ENCODE data around the gene FAM151A. TPM values are rescaled to one million over a fixed set of nuclear protein-coding genes. Genes with fewer than 3 reads are reported as not detected.

The FAM151A gene
- total RNA-seq, 1 donor from 2014 or later: not detected

DNA sequence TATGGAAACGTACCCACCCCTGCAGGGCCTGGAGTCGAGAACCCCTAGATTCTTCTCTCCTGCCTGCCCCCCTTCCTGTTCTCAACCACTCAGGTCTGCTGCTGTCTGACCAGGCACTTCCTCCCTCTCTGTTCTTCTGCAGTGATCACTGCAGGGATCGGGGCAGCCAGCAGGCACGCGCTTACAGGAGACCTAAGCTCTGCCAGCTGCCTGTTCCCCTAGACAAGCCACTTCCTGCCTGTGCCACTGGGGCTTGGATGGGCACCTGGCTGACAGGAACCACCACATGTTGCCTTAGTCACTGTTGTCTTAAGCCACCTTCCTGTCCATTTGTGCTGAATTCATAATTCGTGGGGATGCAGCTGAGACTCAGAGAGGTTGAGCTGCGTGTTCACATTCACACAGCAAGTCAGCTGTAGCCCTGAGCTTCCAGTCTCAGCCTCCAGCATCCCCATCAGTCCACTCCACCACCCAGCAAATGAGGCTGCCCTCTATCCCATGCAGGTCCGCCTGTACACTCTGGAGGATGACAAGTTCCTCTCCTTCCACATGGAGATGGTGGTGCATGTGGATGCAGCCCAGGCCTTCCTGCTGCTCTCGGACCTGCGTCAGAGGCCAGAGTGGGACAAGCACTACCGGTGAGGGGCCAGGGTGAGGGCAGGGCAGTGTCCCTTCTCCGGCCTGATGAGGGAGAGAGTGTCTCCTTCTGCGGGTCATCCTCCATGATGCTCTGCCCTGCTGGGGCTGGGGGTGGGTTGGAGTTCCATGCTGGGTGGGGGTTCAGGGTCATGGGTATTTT lies 18.6 kb downstream of the FAM151A start:
- no peak for DNase-seq (ENCODE audit: low spot score)

DNA sequence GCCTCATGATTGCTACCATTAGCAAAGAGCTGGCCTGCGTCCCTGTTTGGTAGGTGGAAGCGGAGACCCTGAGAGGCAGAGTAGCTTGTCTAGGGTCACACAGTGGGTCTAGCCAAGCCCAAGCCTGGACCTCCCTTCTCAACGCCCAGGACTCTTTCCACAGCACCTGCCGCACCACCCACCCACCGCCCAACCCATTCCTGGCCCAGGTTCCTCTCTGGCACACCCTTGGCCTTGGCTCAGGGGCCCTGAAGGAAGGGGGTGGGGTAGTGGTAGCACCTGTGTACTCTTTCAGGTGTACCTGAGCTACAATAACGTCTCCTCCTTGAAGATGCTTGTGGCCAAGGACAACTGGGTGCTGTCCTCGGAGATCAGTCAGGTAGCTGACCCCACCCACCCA lies 19.3 kb downstream of the FAM151A start:
- DNase-seq (ENCODE audit: low spot score): no peak

DNA sequence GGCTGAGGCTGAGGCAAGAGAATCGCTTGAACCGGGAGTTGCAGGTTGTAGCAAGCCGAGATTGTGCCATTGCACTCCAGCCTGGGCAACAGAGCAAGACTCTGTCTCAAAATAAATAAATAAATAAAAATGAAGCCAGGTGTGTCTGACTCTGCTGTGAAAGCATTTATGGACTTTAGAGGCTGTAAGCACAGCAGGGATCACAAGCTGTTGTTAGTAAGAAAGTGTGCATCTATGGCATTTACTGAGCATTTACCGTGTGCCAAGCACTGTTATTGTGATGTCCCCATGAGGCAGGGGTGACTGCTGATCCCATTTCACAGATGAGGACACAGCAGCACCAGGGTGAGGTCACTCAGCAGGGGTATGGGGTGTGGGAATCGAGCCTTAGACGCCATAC lies 20.1 kb downstream of the FAM151A start:
- DNase-seq (ENCODE audit: low spot score): no peak

DNA sequence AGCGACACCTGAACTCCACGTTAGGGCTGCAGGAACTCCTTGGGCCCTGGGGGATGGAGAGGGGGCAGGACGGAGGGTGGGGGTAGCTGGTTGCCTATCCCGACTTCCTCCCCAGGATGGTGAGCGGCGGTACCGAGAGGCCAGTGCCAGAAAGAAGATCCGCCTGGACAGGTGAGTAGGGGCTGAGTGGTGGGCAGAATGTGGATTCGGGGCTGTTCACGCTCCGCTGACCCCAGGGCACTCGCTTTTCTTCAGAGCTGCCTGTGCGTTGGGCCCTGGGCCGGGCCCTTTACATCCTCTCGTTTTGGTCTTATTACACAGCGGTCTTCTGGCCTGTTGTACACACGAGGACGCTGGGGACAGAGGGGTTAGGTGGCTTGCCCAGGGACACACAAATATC lies 20.8 kb downstream of the FAM151A start:
- DNase-seq (ENCODE audit: low spot score): no peak

DNA sequence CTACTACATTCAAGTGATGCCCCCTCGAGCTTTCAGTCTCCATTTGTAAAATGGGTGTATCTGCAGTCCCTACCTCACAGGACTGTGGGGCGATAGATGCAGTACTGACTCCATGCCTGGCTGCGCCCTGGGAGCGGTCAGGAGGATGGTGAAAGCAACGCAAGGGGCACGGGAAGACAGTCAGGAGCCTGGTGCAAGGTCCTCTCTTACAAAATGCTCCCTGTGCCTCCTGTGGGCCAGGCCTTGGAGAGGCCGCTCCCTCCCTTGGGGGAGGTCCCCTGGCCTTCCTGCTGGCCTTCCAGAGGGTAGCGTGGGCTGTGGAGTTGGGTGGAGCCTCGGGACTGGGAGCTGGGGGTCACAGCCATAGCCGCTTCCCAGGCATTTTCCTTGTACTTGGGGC lies 21.6 kb downstream of the FAM151A start:
- DNase-seq (ENCODE audit: low spot score): no peak

DNA sequence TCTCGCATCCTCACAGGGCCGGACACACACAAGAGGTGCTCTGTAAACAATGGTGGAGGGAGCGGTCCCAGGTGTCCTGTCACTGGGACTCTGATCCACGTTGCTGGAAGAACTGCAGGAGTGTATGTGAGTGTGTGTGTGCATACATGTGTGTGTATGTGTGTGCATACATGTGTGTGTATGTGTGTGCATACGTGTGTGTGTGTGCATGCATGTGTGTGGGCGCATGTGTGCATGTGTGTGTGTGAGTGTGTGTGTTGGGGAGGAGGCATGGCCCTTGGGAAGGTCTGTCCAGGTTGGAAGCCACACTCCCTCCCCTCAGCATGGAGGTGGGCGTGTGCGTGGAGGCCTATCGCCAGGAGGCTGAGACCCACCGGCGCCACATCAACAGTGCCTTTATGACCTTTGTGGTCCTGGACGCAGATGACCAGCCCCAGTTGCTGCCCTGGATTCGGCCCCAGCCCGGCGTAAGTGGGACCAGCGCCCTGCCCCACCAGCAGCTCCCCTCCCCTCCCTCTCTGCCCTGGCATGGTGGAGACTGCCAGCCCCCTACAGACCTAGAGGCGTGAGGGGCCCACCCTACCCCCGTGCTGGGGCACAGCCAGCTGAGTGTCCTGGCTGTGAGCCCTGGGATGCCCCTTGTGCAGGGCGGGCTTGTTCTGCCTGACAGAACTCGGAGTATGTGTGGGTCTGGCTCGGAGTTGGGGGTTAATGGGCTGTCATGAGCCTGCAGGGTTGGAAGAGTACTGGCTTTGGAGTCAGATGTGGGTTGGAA lies 22.2 kb downstream of the FAM151A start:
- DNase-seq (ENCODE audit: low spot score): no peak

DNA sequence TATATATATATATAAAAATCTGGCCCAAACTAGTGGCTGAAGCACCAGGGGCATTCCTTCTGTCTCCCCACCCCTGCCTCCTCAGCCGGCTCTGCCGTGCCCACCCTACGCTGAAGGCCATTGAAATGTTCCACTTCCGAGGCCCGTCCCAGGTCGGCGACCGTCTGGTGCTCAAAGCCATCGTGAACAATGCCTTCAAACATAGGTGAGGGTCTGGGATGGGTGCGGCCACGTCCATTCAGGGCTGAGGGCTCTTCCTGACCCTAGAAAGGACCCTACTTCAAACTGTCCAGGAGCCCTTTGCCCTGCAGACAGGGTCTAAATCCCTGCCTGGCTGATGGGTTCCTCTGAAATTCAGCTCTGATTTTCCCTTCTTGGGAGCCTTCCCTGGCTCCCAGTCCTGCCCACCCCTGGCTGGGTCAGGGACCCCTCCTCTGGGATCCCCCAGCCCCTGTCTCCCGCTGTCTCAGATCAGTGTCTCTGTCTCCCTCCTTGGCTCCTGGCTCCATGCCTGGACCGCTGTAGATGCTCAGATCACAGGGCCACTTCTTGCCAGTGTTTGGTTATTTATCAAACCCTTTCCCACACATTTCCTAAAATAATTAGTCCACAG lies 24.0 kb downstream of the FAM151A start:
- DNase-seq (ENCODE audit: low spot score): no peak

DNA sequence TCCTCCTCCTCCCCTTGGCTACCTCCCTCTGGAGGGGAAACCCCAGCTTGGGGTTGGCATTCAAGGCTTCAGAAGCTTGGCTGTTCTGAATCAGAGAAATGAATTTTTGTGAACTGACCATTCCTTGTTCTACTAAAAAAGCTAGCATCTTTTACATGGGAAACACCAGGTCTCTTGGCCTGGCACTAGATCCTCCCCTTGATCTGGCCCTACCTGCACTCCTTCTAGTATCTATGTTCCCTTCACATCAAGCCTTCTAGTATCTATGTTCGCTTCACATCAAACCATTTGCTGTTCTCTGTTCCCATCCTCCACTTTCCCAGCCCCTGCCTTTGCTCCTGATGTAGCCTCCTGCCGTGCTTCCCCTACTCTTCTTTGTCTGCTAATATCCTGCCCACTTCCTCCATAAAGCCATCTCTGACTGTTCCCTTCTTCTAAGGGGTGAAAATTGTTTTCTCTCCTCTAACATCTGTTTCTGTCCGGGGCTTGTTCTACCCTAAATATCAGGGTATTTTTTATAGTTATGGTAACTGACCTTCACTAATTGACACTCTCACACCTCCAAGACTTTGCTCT lies 25.8 kb downstream of the FAM151A start:
- no peak for DNase-seq (ENCODE audit: low spot score)

DNA sequence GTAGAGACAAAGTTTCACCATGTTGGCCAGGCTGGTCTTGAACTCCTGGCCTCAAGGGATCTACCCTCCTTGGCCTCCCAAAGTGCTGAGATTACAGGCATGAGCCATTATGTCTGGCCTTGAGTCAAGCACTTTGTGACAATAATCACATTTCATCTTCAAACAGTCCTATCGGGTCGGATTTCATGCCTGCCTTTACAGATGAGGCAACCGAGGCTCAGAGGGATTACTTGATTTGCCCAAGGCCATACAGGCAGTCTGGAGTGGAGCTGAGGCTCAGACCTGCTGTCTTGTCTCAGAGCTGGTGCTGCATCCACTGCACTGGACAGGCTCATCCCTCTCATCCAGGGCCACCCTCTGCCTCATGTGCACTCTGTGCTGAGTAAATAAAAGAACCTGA lies 26.6 kb downstream of the FAM151A start:
- DNase-seq (ENCODE audit: low spot score): no peak

DNA sequence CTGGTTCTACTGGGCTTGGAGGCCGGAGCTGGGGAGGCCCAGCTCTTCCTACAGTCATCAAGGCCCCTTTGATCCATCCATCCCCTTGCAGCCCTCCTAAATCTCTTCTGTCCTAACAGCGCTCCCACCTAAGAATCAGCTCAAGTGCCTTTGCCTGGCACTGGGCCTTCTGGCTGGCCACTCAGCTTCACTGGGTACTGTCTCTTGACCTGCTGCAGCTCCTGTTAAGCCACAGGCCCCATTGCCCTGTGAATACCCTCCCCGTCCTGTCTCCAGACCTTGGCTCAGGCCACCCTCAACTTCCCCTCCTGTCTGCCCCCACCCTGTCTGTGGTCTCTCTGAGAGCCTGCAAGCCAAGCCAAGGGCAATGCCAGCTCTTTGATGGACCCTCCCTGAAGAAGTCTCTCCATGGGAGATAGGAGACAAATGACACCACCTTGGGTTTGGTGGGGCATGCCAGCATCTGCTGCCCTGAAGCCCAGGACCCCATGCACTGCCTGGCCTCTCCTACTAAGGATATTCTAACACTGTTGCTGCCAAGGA lies 27.3 kb downstream of the FAM151A start:
- DNase-seq (ENCODE audit: low spot score): no peak

DNA sequence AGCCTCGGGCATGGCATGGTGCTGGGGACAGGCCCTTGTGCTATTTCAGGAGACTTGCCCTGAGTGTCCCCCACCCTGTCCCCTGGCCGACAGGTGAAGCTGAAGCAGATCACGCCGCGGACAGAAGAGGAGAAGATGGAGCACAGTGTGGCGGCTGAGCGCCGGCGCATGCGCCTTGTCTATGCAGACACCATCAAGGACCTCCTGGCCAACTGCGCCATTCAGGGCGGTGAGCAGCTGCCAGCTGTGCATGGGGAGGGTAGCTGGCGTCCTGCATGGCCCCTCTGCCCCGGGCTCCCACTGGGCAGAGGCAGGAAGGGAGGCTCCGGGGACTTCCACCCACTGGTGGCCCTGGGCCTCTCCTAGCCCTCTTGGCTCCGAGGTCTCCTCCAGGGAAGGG lies 28.9 kb downstream of the FAM151A start:
- DNase-seq (ENCODE audit: low spot score): no peak

DNA sequence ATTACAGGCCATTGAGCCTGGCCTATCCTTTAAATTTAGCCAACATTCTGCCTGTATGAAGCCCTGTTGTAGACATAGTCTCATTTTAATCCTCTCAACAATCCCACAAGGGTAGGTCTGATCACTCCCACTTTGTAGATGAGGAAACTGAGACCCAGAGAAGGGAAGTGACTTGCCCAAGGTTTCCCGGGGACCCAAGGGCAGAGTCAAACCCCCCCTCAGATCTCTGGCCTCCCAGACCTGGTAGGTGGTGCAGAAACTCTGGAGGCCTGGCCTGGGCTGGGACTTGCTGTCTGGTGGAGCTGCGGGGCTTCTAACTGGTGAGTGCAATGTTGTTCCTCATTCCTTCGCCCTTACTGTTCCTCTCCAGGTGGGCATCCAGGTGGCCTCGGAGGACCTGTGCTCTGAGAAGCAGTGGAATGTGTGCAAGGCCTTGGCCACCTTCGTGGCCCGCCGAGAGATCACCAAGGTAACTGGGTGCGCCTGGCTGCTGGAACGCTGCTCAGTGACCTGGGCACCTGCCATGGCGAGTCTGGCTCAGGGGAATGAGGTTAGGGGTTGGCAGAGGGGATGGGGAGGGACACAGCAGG lies 29.7 kb downstream of the FAM151A start:
- no peak for DNase-seq (ENCODE audit: low spot score)

DNA sequence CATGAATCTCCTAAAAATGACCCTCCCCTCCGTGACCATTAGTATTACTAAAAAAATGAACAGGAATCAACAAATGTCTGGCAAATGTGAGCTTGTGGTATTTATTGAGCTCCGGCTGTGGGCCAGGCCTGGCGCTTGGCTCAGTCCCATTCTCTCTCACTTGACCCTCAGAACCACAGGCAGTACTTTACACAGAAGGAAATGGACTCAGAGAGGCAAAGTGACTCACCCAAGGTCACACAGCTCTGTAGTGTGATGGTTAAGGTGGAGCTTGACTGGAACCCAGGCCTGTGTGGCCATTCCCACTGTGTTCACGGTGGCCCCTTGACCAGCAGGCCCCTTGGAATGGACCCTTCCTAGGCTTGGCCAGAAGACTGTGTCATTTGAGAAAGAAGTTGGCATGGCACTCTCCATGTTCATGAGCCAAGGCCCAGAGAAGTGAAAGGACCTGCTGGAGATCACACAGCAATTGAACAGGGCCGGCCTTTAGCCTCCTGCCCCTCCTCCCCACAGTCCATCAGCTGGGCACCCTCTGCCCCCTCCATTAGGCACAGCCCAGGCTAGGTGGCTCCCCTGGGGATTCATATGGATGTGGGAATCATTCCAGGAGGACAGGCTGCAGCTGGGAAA lies 32.1 kb downstream of the FAM151A start:
- DNase-seq (ENCODE audit: low spot score): no peak

DNA sequence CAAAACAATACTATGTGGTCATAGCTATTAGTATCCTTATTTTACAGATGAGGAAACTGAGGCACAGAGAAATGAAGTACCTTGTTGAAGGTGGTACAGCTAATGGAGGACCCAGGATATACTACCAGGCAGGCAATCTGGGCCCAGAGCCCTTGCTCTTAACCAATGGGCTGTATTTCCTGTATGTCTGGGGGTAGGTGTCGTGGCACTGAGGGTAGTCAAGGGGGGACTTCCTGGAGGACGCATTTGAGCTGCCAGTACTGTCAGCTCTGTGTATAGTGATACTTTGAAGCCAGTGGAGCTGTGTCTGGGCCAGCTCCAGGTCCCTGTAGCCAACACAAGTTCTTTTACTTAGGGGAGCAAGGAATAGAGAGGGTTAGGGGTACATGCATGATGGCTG lies 34.9 kb downstream of the FAM151A start:
- no peak for DNase-seq (ENCODE audit: low spot score)

DNA sequence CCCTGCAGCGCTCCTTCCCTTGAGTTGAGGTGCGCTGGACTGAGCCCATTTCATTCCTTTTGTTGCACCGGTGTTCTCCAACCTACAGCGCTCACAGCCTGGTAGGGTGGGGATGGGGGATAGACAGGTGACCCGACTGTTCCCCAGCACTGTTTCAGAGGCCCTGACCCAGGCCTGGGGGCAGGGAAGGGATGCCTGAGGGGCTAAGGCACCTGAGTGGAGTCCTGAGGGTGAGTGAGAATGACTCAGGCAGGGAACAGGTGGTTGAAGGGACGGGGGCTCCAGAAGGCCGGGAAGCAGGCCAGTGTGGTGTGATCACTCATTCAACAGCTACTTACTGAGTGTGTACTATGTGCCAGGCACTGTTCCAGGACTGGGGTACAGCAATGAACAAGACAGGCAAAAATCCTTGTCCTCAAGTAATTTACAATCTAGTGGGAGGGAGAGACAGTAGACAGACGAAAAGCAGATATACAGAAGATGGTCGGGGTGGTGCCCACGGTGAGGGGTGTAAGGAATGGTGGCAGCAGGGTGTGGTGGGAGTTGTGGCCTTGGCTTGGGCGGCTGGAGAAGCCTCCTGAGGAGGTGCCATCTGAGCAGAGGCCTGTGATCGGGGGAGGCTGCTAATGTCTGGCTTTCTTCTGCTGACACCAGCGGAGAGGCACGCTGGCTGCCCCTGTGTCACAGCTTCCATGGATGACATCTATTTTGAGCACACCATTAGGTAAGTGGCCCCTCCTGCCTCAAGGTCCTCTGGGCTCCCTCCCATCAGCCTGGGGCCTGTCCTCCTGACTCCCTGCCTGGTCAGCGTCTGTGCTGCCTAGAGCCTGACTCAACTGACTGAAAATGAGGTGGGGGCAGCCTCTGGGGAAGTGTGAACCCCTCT lies 37.9 kb downstream of the FAM151A start:
- DNase-seq (ENCODE audit: low spot score): no peak

DNA sequence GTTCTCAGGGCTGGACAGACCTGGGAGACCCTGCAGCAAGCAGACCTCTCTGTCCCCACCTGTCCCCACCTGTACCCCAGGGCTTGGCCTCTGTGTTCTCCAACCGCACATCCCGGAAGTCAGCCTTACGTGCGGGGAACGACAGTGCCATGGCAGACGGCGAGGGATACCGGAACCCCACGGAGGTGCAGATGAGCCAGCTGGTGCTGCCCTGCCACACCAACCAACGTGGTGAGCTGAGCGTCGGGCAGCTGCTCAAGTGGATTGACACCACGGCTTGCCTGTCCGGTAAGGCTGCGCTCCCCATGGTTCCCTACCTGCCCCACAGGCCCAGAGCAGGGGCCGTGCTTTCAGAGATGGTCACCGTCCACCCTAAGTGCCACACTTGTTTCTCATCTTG lies 38.8 kb downstream of the FAM151A start:
- DNase-seq (ENCODE audit: low spot score): no peak

DNA sequence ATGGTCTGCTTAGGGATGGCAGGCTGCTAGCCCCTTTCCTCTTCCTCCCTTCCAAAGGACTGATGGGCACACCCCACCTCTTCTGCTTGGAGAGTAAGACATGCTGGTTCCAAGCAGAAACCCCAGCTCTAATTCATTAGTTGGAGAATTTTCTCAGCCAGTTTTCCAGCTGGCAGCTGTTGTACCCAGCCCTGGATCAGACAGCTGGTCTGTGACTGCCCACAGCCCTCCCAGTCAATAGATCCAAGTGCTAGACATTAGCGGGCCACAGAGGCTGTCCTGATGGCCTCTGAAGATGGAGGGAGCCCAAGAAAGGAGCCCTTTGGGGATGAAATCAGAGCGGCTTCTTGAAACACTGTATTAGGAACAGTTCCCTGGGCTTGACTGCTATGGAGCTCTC lies 39.5 kb downstream of the FAM151A start:
- DNase-seq (ENCODE audit: low spot score): no peak

DNA sequence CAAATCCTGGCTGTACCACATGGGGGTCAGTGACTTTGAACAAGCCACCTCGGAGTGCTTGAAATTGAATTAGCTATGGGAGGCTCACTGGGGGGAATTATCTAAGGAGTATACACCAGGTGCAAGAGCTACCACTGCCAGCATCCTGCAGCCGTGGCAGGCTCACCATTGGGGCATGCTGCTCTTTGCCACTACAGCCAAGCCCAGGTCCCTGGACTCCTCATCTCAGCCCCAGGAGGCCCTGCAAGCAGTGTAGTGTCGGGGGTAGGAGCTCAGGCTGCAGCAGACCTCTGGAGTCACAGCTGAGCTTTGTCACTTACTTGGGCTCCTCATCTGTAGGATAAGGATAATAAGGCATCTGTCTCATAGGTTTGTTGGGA lies 40.0 kb downstream of the FAM151A start:
- no peak for DNase-seq (ENCODE audit: low spot score)

DNA sequence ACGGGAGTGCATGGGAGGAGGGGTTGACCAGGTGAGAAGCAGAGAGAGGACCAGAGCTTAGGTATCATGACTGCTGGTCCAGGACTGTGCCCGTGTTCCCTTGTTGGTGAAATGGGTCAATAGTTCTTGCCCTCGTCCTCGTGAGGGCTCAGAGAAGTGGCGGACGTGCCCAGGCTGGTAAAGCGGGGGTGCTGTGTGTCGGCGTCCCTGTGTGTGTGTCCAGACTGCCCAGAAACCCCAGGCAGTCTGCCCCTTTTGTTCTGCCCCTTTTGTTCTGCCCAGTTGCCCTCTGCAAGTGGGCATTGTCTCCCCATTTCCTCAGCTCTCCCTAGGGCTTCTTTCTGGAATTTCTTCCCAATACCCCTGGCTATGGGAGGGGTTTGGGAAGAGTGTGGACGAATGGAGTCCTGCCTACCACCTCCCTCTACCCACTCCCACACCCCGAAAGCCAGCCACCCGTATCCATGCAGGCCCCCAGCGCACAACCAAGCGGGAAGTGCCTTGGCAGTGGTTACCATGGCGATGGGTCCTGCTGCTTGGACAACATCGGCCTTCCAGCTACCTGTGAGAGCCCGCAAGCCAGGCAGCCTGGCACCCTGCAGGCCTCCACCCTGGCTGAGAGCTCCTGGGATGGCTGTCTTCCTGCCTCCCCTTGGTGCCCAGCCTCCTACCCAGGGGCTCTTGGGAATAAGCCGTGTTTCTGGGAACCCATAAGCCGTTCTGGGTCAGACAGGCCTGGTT lies 40.6 kb downstream of the FAM151A start:
- DNase-seq (ENCODE audit: low spot score): no peak
